PFSK-1 (cell line): ENCODE measurements around the gene CCDC167.

Experiments
- POLR2AphosphoS5 ChIP-seq: IDR thresholded peaks from 2 replicates; pipeline ENCODE4 v1.6.1; 2012; ENCODE audit warnings: low read depth, mild to moderate bottlenecking, control low read depth, low read length, moderate library complexity
- SIN3A ChIP-seq: IDR thresholded peaks from 2 replicates; pipeline ENCODE4 v1.6.1; 2012; ENCODE audit warnings: mild to moderate bottlenecking, low read length, moderate library complexity, borderline replicate concordance; ENCODE audit not compliant: insufficient read depth
- TAF1 ChIP-seq: IDR thresholded peaks from 2 replicates; pipeline ENCODE4 v1.6.1; 2012; ENCODE audit warnings: low read length, control low read depth, borderline replicate concordance; ENCODE audit not compliant: insufficient read depth

DNA sequence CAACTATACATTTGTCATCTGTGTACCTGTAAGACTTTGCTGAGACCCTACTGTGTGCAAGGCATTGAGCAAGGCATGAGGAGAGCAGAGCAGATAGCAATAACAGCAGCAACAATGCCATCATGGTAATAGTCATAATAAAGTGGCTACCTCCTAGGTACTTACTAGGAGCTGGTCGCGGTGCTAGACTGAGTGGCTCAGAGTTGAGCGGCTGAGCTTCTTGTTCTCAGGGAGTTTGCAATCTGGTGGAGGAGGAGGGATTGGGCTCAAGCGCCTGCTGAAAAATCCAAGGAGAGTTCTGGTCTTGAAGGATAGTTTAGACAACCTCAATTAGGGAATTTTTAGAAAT lies 25.3 kb upstream of the CCDC167 start:
- TF ChIP-seq POLR2AphosphoS5 (no peak), SIN3A (no peak), TAF1 (no peak)
